ENCODE data around the gene PRKN.
A peak's percentile ranks its signal among the peaks of the same experiment; 100 is the strongest.
"Not testable (repeated sequence)": the region's sequence is repeated elsewhere in the genome, so short reads cannot be mapped to it uniquely, and the experiment has no call there.

The PRKN gene

DNA sequence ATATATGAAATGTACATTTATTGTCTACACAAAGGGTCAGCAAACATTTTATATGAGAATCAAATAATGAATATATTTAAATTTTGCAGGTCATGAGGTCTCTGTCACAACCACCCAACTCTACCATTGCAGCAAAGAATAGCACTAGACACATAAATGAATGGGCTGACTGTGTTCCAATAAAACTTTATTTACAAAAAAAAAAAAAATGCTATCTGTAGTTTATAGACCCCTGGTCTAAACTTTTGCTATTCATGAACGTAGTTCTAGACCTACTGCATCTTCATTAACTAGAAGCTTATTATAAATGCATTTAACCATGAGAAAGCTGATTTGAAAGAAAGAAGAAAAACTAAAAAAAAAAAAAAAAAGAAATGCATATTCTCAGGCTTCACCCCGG lies 842.8 kb downstream of the PRKN start:
- TF ChIP-seq CTCF (IDR thresholded peaks at IDR 0.05) (no peak), ZFX (IDR thresholded peaks at IDR 0.05; ENCODE audit: borderline replicate concordance) (no peak)
- no peak overlapping the region for H3K27ac ChIP-seq

- no peak for TF ChIP-seq CTCF (IDR thresholded peaks at IDR 0.05)
- TF ChIP-seq ZFX (IDR thresholded peaks at IDR 0.05; ENCODE audit: borderline replicate concordance) = no peak
- H3K27ac ChIP-seq = no peak overlapping the region
These were observed 845.3 kb downstream of the PRKN start for GRCh38 chr6:161882196-161882765.

GRCh38 chr6:161880056-161880455 lies 847.5 kb downstream of the PRKN start:
- no peak overlapping the region for H3K27ac ChIP-seq
- TF ChIP-seq ZFX (IDR thresholded peaks at IDR 0.05; ENCODE audit: borderline replicate concordance) (no peak), CTCF (IDR thresholded peaks at IDR 0.05) (no peak)

- no peak for TF ChIP-seq ZFX (IDR thresholded peaks at IDR 0.05; ENCODE audit: borderline replicate concordance)
- TF ChIP-seq CTCF (IDR thresholded peaks at IDR 0.05) = no peak
- H3K27ac ChIP-seq = no peak overlapping the region
These were observed 851.3 kb downstream of the PRKN start for GRCh38 chr6:161876231-161876630.

- no peak for TF ChIP-seq ZFX (IDR thresholded peaks at IDR 0.05; ENCODE audit: borderline replicate concordance)
- TF ChIP-seq CTCF (IDR thresholded peaks at IDR 0.05) = no peak
- H3K27ac ChIP-seq = peak overlapping the region; percentile 63
These were observed 857.2 kb downstream of the PRKN start for GRCh38 chr6:161870236-161870901.

DNA sequence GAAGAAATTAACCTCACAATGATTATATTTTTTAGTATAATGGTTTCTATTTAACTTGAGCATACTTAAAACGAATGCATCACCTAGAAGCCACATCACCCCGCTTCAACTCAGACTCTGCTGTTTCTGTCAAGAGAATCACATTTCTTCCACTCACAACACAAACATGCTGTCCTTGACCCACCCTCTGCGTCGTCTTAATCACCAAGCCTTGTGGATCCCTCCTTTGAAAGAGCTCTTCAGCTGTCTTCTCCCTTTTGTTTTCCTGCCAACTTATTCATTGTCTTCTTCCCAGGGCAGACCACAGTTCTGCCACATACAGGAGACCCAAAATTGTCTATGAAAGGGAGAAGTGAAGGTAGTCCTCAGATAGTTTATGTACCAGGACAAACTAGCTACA lies 858.1 kb downstream of the PRKN start:
- TF ChIP-seq CTCF (IDR thresholded peaks at IDR 0.05) (no peak), ZFX (IDR thresholded peaks at IDR 0.05; ENCODE audit: borderline replicate concordance) (no peak)
- peak overlapping the region; percentile 63 for H3K27ac ChIP-seq

- TF ChIP-seq CTCF (IDR thresholded peaks at IDR 0.05) (no peak), ZFX (IDR thresholded peaks at IDR 0.05; ENCODE audit: borderline replicate concordance) (no peak)
- H3K27ac ChIP-seq = no peak overlapping the region
These were observed 861.0 kb downstream of the PRKN start for GRCh38 chr6:161866570-161866969.

- H3K27ac ChIP-seq = not testable (repeated sequence)
These were observed 866.5 kb downstream of the PRKN start for GRCh38 chr6:161861061-161861460.

Measured in 22Rv1 (cell line).